Measurements from ENCODE around the gene HINT1.

DNA sequence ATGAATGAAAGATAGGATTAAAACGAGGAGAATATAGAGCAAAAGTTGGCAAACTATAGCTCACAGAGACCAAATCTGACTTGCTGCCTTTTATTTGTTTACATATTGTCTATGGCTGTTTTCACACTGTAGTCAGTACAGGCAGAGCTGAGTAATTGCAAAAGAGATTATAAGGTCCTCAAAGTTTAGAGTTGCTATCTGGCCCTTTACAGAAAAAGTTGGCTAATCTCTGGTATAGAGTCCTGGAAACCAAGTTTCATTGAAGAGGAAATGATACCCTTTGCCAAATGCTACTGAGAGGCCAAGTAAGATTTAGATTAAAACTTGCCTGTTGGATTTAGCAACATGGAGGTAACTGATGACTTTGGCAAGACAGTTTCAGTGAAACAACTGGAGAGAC lies 41.7 kb upstream of the HINT1 start:
- no peak for TF ChIP-seq SMC3 (conservative IDR thresholded peaks at IDR 0.05; ENCODE audit: poor library complexity)
- TF ChIP-seq, protein P1, sequence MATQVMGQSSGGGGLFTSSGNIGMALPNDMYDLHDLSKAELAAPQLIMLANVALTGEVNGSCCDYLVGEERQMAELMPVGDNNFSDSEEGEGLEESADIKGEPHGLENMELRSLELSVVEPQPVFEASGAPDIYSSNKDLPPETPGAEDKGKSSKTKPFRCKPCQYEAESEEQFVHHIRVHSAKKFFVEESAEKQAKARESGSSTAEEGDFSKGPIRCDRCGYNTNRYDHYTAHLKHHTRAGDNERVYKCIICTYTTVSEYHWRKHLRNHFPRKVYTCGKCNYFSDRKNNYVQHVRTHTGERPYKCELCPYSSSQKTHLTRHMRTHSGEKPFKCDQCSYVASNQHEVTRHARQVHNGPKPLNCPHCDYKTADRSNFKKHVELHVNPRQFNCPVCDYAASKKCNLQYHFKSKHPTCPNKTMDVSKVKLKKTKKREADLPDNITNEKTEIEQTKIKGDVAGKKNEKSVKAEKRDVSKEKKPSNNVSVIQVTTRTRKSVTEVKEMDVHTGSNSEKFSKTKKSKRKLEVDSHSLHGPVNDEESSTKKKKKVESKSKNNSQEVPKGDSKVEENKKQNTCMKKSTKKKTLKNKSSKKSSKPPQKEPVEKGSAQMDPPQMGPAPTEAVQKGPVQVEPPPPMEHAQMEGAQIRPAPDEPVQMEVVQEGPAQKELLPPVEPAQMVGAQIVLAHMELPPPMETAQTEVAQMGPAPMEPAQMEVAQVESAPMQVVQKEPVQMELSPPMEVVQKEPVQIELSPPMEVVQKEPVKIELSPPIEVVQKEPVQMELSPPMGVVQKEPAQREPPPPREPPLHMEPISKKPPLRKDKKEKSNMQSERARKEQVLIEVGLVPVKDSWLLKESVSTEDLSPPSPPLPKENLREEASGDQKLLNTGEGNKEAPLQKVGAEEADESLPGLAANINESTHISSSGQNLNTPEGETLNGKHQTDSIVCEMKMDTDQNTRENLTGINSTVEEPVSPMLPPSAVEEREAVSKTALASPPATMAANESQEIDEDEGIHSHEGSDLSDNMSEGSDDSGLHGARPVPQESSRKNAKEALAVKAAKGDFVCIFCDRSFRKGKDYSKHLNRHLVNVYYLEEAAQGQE (IDR thresholded peaks at IDR 0.05; ENCODE audit: borderline replicate concordance) = no peak
- no peak for TF ChIP-seq CTCF (IDR thresholded peaks at IDR 0.05; ENCODE audit: poor library complexity, severe bottlenecking)
- no peak for TF ChIP-seq EZH2 (IDR thresholded peaks at IDR 0.05; ENCODE audit: borderline replicate concordance, insufficient read depth, low read length, poor library complexity, severe bottlenecking)
- no peak for TF ChIP-seq POLR2AphosphoS5 (IDR thresholded peaks at IDR 0.05)
- no peak for TF ChIP-seq RAD21 (conservative IDR thresholded peaks at IDR 0.05)
- TF ChIP-seq EP300 (conservative IDR thresholded peaks at IDR 0.05; ENCODE audit: poor library complexity, severe bottlenecking) = no peak
- no peak for TF ChIP-seq TAF1 (IDR thresholded peaks at IDR 0.05; ENCODE audit: low read depth)
